AML-193 (cell line): ENCODE data around the gene PAGR1.
A peak's percentile ranks its signal among the peaks of the same experiment; 100 is the strongest.

Experiments
- DNase-seq, 2 experiments: peaks; one replicate each; lab custom pipeline; 2025; lab: John Stamatoyannopoulos, UW

PAGR1 gene

GRCh38 chr16:29837841-29838240, 21.9 kb downstream of the PAGR1 start:
- DNase-seq: no peak

DNA sequence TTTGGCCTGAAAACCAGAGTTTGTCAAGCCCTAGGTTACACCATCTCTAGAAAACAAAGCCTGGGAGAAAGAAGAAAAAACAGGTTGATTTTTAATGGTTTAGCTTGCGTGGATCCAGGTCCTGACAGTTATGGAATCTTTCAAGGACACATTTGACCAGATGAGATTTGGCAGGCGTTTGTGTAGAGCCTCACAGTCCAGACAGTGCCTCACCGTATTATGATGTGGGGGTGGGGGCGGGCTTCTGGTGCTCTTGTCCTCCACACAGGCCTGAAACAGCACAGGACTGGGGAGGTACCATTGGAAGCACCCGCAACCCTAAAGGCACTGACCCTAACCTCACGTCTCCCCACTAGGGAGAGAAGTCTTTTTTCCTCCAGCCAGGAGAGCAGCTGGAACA, 23.9 kb downstream of the PAGR1 start:
- no peak for DNase-seq

GRCh38 chr16:29840240-29840639, 24.3 kb downstream of the PAGR1 start:
- no peak for DNase-seq

- no peak for DNase-seq
These were observed 25.7 kb downstream of the PAGR1 start for GRCh38 chr16:29841631-29842030.

DNA sequence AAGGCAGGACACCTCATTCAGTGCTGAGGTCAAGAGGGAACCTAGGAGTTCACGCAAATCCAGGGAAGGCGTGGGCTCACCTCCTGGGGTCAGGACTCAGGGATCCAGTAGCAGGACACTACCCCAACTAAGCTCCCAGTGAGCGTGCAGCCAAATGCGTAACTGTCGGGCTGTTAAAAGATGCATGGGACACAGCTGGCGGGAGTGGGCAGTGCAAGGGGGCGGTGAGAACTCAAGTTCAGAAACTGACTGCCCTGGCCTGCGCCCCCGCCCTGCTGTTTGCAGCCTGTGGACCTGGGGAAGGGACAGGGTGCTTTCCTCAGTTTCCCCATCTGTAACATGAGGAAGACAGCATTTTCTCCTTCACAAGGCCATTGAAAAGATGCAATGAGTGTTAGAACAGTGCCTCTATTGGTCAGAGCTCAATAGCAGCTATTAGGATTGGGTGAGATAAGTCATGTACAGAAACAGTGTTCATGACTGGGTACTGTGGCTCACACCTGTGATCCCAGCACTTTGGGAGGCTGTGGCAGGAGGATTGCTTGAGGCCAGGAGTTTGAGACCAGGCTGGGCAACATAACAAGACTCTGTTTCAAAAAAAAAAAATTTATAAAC, 26.9 kb downstream of the PAGR1 start:
- peak; percentile 4 to 9 for DNase-seq

DNA sequence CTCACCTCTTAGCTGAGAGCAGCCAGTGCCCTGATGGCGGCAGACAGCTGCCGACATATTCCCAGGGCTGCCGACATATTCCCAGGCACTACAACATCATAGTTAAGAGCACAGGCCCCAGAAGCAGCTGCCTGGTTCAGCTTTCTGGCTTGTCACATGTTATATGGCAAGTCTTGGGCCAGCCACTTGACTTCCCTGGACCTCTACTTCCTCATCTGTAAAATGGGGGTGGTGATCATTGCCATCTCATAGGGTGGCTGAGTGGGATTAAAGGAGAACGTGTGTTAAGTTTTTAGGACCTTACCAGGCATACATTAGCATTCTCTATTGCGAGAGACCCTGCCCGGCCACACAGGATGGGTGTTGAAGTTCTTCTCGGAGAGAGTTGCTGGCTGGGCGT, 28.0 kb downstream of the PAGR1 start:
- DNase-seq: no peak

- DNase-seq: no peak
These were observed 28.8 kb downstream of the PAGR1 start for GRCh38 chr16:29844575-29845331.

DNA sequence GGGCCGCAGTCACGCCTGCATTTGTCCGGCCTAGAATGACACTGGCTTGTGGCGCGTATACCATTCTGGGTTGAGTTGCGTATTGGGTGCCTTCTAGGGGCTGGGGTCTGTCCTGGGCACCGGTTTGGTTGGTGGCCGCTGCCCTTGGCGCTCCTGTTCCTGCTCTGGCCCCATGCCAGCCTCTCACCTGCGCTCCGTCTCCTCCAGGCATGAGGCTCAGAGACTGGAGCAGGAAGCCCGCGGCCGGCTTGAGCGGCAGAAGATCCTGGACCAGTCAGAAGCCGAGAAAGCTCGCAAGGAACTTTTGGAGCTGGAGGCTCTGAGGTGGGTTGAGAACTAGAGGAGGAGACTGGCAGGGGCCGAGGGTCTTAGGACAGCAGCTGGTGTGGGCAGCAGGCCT, 29.7 kb downstream of the PAGR1 start:
- DNase-seq: no peak

DNA sequence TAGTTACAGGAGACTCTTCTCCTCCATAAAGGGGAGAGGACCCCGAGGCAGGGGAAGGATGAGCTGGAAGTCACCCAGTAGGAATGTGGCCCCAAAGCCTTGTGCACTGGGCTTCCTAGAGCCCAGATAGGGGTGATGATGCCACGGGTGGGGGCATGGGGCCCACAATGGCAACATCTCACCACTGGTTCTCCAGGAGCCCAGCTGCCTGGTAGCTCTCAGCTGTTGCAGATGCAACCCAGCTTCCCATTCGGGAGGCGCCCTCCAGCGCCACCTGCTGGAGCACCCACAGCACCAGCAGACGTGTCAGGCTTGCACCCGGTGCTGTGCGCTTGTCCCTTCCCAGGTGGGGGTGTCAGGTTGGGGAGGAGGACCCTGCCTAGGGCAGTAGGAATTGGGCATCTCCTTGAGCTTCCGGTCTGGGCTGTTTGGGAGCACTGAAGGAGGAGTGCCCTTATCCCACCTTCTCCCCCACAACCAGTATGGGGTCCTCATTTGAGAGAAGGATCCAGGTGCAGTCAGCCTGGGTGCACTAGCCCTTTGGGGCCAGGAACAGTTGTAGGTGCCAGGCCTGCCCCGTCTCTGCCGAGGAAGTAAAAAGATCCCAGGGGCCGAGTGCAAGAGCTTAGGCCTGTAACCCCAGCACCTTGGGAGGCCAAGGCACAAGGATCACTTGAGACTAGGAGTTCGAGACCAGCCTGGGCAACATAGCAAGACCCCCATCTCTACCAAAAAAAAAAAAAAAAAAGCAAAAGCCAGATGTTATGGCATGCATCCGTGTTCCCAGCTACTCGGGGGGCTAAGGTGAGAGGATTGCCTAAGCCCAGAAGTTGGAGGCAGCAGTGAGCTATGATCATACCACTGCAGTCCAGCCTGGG, 32.7 kb downstream of the PAGR1 start:
- peak; percentile 53 to 59 for DNase-seq

DNA sequence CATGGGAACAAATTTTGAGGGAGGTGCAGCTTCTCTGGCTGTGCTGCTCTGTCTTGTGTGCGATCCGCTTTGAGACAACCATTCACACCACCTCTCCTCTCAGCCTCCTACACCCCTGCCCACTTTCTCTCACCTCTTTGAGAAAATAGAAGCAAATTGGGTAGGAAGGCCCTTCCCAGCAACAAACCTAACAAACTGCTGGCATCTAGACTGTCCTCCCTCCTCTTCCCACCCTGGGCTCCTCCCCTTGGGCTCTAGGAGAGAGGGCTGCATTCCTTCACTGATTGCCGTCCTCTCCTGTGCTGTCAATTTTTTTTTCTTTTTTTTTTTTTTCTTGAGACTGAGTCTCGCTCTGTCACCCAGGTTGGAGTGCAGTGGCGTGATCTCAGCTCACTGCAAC, 33.6 kb downstream of the PAGR1 start:
- DNase-seq: no peak

DNA sequence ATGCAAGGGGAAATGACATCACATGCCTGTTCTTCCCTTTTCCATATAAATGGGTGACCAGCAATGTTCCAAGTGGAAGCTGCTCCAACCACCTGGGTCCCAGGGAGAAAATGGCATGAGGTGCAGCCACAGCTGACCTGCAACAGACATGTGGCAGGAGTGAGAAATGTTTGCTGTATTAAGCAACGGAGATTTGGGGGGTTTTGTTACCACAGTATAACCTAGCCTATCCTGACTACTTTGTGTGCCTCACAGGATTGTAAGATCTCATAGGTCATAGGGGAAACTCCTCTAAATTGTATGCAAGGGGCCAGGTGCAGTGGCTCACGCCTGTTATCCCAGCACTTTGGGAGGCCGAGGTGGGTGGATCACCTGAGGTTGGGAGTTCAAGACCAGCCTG, 35.0 kb downstream of the PAGR1 start:
- no peak for DNase-seq

DNA sequence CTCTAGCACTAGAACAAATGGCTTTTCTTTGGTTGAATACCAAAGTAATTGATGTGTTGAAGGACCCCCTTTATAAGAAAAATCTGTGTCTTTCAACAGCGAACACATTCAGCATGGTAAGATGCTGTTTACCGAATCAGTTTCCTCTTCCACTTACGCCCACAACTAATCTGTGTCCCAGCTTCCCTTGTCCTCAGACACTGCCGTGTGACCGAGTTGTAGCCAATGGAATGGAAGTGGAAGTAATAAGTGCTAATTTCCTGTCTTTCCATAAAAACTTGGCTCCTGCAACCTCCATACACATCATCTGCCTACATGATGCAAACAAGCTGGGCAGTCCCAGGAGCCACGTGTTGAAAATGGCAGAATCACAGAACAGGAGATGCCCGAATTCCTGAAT, 36.7 kb downstream of the PAGR1 start:
- no peak for DNase-seq

GRCh38 chr16:29854520-29855100, 38.7 kb downstream of the PAGR1 start:
- DNase-seq: no peak

DNA sequence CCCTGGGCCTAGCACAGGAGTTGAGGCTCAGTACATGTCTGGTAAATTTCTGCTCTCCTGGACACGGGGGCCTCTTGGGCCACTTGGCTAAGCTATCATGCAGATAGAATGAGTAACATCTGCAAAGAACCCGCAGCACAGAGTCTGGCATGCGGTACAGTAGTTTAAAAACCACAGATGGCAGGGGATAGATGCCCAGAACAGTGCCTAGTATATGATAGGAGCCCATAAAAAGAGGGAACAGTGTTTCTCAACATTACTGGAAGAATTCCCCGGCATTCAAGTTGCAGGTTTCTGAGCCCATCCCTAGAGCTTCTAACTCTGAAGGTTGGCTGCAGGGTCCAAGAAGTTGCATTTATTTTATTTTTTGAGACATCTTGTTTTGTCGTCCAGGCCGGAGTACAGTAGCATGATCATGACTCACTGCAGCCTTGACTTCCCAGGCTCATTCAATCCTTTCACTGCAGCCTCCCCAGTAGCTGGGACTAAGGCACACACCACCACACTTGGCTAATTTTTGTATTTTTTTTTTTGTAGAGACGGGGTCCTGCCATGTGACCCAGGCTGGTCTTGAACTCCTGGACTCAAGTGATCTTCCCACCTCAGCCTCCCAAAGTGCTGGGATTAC, 41.3 kb downstream of the PAGR1 start:
- DNase-seq: no peak

DNA sequence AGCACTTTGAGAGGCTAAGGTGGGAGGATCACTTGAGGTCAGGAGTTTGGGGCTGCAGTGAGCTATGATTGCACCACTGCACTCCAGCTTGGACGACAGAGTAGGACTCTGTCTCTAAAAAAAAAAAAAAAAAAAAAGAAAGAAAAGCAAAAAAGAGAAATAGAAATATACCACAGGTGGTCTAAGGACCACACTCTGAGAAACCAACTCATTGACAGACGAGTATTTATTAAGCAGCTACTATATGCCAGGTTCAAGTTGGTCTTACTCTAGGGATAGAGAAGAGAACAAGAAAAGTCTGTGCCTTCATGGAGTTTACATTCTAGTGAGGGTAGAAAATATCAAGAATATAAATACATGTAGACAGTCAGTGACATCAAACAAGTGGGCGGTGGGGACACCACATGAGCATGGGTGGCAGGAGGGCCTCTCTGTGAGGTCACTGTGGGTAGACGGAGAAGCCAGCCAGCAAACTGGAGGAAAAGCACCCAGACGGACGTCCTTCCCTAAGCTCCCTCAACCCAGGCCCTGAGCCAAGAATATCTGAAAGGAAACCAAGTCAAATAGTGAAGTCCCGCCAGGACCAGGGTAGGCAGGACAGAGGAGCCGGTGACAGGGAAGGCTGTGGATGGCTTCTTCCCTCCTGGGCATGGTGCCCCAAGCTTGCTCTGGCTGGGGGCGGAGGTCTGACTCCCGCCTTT, 42.3 kb downstream of the PAGR1 start:
- no peak for DNase-seq

GRCh38 chr16:29858974-29859373, 43.0 kb downstream of the PAGR1 start:
- DNase-seq: no peak

- DNase-seq: no peak
These were observed 44.3 kb downstream of the PAGR1 start for GRCh38 chr16:29860218-29860617.

DNA sequence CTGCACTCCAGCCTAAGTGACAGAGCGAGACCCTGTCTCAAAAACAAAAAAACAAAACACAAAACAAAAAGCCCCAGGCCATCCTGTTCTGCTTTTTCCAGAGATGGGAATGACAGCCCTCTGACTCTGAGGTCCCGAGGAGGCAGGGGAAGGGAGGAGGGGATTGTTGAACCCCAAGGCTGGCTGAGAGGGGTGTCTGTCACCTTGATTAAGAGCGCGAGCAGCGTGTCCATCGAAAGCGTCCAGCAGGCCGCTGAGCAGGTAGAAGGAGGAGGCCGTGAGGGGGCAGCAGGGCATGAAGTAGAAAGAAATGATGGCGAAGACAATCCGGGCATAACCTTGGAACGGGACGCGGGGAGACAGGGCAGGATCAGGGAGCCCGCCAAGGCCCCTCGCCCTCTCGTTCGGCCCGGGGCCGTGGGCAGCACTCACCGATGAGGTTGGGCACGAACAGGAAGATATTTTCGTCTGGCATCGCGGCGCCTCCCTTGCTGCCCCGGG, 46.5 kb downstream of the PAGR1 start:
- DNase-seq: peak in 1 of 2 experiments; percentile 1

GRCh38 chr16:29862884-29863668, 47.1 kb downstream of the PAGR1 start, which contains the start of gene CDIPT:
Gene CDIPT, minus strand, starts transcription at chr16:29863226. Its CDS starts 369 bp downstream, at chr16:29862857.
- peak; percentile 90 to 93 for DNase-seq

DNA sequence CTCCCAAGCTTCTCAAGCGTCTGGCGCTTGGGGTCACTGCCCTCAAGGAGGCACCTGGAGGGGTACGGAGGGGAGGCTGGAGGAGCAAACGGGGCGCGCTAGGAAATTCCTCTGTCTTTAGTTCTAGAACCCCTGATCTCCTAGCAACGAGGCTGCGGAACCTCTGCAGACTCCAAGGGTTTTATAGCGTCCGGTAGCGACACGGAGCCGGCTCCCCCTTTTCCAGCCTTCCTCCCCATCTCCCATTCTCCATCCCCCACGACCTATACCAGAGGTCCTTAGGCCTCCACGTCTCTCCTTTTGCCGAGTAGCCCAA, 47.7 kb downstream of the PAGR1 start:
- no peak for DNase-seq
